Measurements from ENCODE around the gene RET.

- no peak for TF ChIP-seq EZH2 (IDR thresholded peaks at IDR 0.05)
- no peak for TF ChIP-seq POLR2AphosphoS5 (IDR thresholded peaks at IDR 0.05; ENCODE audit: borderline replicate concordance, low read depth, low read length)
These were observed 9.6 kb downstream of the RET start for GRCh38 chr10:43086321-43086942.
